HepG2 (cell line): ENCODE data around the gene DNAH8. TPM values are rescaled to one million over a fixed set of nuclear protein-coding genes. Genes with fewer than 3 reads are reported as not detected.

ENCODE experiments used
- ATAC-seq: fragments of 200-7000 bp; cut with Tn5 transposase; 3 replicates; pipeline ENCODE4 v1.9.1; 2020; ENCODE audit warnings: mild to moderate bottlenecking, moderate library complexity
- BruUV-seq: library from RNA; stranded (reverse); fragments of 400-500 nt; replicated peaks from 2 replicates; lab custom pipeline; 2021; lab: Mats Ljungman, UMichigan
- CTCF ChIA-PET: fragments of 300-600 bp; formaldehyde crosslinking; extraction: SDS; loops from one replicate; lab custom pipeline; 2021; ENCODE audit warnings: low total read pairs, inconsistent platforms, low intra/inter-chr PET ratio; lab: Yijun Ruan, JAX
- POLR2A ChIA-PET: fragments of 350-600 bp; sonication (Branson Sonifier 250); formaldehyde crosslinking; loops from one replicate; lab custom pipeline; 2020; ENCODE audit warnings: antibody characterized with exemption, inconsistent platforms; lab: Yijun Ruan, JAX
- DNase-seq: peaks from one replicate; pipeline ENCODE4 v3.0.0-alpha.2; 2015; ENCODE audit warnings: low spot score
- FAIRE-seq: peaks from 3 replicates; lab custom pipeline; 2011; peaks lifted over from hg19 to GRCh38; lab: Jason Lieb, UNC
- H2AFZ ChIP-seq: one replicate; pipeline ENCODE4 v1.6.1; 2011; ENCODE audit warnings: low read length, inconsistent platforms
- H3K27ac ChIP-seq: fragments of 300-600 bp; 3 replicates; pipeline ENCODE4 v1.8.0; 2011; ENCODE audit warnings: mixed run types, mild to moderate bottlenecking, mixed read lengths, low read length, inconsistent platforms; ENCODE audit not compliant: insufficient read depth; ENCODE audit errors: extremely low read length
- H3K27me3 ChIP-seq, 2 experiments: fragments of 200-600 bp in 1 of 2; 2 replicates in 1 of 2; 3 replicates in 1 of 2; pipeline versions ENCODE4 v1.6.0 to v1.8.0; 2011; ENCODE audit warnings: low read length in 2 of 2, mild to moderate bottlenecking in 2 of 2, moderate library complexity in 2 of 2, inconsistent platforms in 1 of 2; ENCODE audit not compliant: insufficient read depth in 2 of 2, control insufficient read depth in 1 of 2
- H3K36me3 ChIP-seq, 2 experiments: fragments of 200-600 bp in 1 of 2; replicated peaks in 1 of 2; 2 replicates in 1 of 2; 3 replicates in 1 of 2; pipeline versions ENCODE4 v1.5.1 to v1.8.0; 2011; ENCODE audit warnings: low read length in 2 of 2, inconsistent platforms in 1 of 2; ENCODE audit not compliant: insufficient read depth in 2 of 2, control insufficient read depth in 1 of 2
- H3K4me1 ChIP-seq: 2 replicates; pipeline ENCODE4 v1.5.1; 2012; ENCODE audit warnings: low read length, inconsistent platforms; ENCODE audit not compliant: insufficient read depth
- H3K4me2 ChIP-seq: 2 replicates; pipeline ENCODE4 v1.6.0; 2011; ENCODE audit warnings: low read depth, low read length, inconsistent platforms
- H3K4me3 ChIP-seq, 3 experiments: fragments of 200-600 bp in 1 of 3; sonication (generic), shearing (Covaris generic) in 1 of 3; replicated peaks in 1 of 3; 2 replicates each; pipeline ENCODE4 v1.5.1; 2011 to 2016; ENCODE audit warnings: low read length in 3 of 3, inconsistent platforms in 2 of 3, low read depth in 2 of 3, mild to moderate bottlenecking in 2 of 3, control low read depth in 1 of 3, mixed read lengths in 1 of 3; ENCODE audit not compliant: insufficient read depth in 1 of 3
- H3K79me2 ChIP-seq: one replicate; pipeline ENCODE4 v1.6.1; 2011; ENCODE audit warnings: low read length, inconsistent platforms; ENCODE audit not compliant: insufficient read depth
- H3K9ac ChIP-seq: 2 replicates; pipeline ENCODE4 v1.6.0; 2011; ENCODE audit warnings: mild to moderate bottlenecking, low read depth, low read length, inconsistent platforms; ENCODE audit not compliant: insufficient read depth
- H3K9me3 ChIP-seq: 2 replicates; pipeline ENCODE4 v1.5.1; 2012; ENCODE audit warnings: mild to moderate bottlenecking, low read length
- H4K20me1 ChIP-seq: 2 replicates; pipeline ENCODE4 v1.6.0; 2011; ENCODE audit warnings: inconsistent platforms, mild to moderate bottlenecking, low read length, moderate library complexity; ENCODE audit not compliant: insufficient read depth
- ELF3 ChIP-seq: IDR thresholded peaks from 2 replicates; pipeline ENCODE4 v1.6.1; 2016; ENCODE audit warnings: missing genetic modification reagents, missing compliant biosample characterization
- HDAC1 ChIP-seq: sonication (generic); formaldehyde crosslinking; IDR thresholded peaks from 2 replicates; pipeline ENCODE4 v1.5.1; 2020; ENCODE audit warnings: mild to moderate bottlenecking, missing genetic modification reagents
- HDAC2 ChIP-seq: sonication (generic); formaldehyde crosslinking; IDR thresholded peaks from 2 replicates; pipeline ENCODE4 v1.4.0; 2020; ENCODE audit warnings: missing genetic modification reagents
- HNF4A ChIP-seq: sonication (generic); formaldehyde crosslinking; IDR thresholded peaks from 2 replicates; pipeline ENCODE4 v1.4.0; 2020; ENCODE audit warnings: missing genetic modification reagents
- MEF2D ChIP-seq: sonication (generic); formaldehyde crosslinking; IDR thresholded peaks from 2 replicates; pipeline ENCODE4 v1.5.1; 2020; ENCODE audit warnings: mild to moderate bottlenecking, missing genetic modification reagents
- MEIS1 ChIP-seq: sonication (generic); formaldehyde crosslinking; IDR thresholded peaks from 2 replicates; pipeline ENCODE4 v1.9.0; 2021; ENCODE audit warnings: mild to moderate bottlenecking, missing genetic modification reagents, moderate library complexity, borderline replicate concordance
- PTBP1 ChIP-seq: fragments of 200-400 bp; formaldehyde crosslinking; IDR thresholded peaks from 2 replicates; pipeline ENCODE4 v1.6.1; 2018; ENCODE audit warnings: low read length, low read depth; ENCODE audit not compliant: poor library complexity, severe bottlenecking
- RFXANK ChIP-seq: IDR thresholded peaks from 2 replicates; pipeline ENCODE4 v1.6.1; 2016
- SP2 ChIP-seq: sonication (generic); formaldehyde crosslinking; IDR thresholded peaks from 2 replicates; pipeline ENCODE4 v1.5.1; 2020; ENCODE audit warnings: mild to moderate bottlenecking, missing genetic modification reagents
- ZFX ChIP-seq: sonication (generic); formaldehyde crosslinking; IDR thresholded peaks from 2 replicates; pipeline ENCODE4 v1.4.0; 2020; ENCODE audit warnings: mild to moderate bottlenecking, low read depth, missing genetic modification reagents, moderate library complexity
- ZNF263 ChIP-seq: sonication (generic); formaldehyde crosslinking; IDR thresholded peaks from 2 replicates; pipeline ENCODE4 v1.4.0; 2020; ENCODE audit warnings: missing genetic modification reagents
- ZNF724P ChIP-seq: sonication (generic); formaldehyde crosslinking; IDR thresholded peaks from 2 replicates; pipeline ENCODE4 v1.8.0; 2022; ENCODE audit warnings: missing genetic modification reagents, borderline replicate concordance
- ZNF761 ChIP-seq: sonication (generic); formaldehyde crosslinking; conservative IDR thresholded peaks from 2 replicates; pipeline ENCODE4 v1.4.0; 2020; ENCODE audit warnings: mild to moderate bottlenecking, missing genetic modification reagents
- WGBS: methylation state at CpG from one replicate; pipeline ENCODE4 v1.1.6; 2017; ENCODE audit warnings: low lambda C conversion rate; 5-methylcytosine and 5-hydroxymethylcytosine counted together
- in situ Hi-C: cut with HindIII; loops from 2 replicates; pipeline ENCODE4 v1.10.0; 2017; ENCODE audit warnings: low pct_unique_long_range_greater_than_20kb; ENCODE audit not compliant: extremely low pct_ligation_motif_present
- intact Hi-C: fragments of 100-400 bp; cut with micrococcal nuclease; formaldehyde crosslinking; loops from one replicate; pipeline ENCODE4 v1.10.0; 2022; ENCODE audit not compliant: unreplicated experiment
- polyA plus RNA-seq, 8 experiments: library from polyadenylated mRNA; depleted of rRNA in 3 of 8; stranded (reverse) in 7 of 8; unstranded in 1 of 8; fragments of >200 nt; fragmentation: Illumina TruSeq in 4 of 8; extraction: Trizol in 4 of 8; gene quantifications; 2 replicates each; pipeline versions ENCODE4 v1.2.1 to v1.2.3, GENCODE V29; 2011 to 2016; ENCODE audit warnings: low read depth in 4 of 8, missing spikeins in 1 of 8, mixed read lengths in 1 of 8; ENCODE audit not compliant: insufficient read depth in 1 of 8
- total RNA-seq, 5 experiments: library from RNA; depleted of rRNA; stranded (reverse); fragments of >200 nt; fragmentation: Illumina TruSeq; extraction: Trizol; gene quantifications; 2 replicates each; pipeline ENCODE4 v1.2.3, GENCODE V29; 2016; ENCODE audit warnings: low read depth in 1 of 5
- TF ChIP-seq, protein P1 (sequence below): IDR thresholded peaks from 2 replicates; pipeline ENCODE4 v1.6.1; 2018; ENCODE audit warnings: missing genetic modification reagents, mild to moderate bottlenecking, missing compliant biosample characterization
- TF ChIP-seq, protein P2 (sequence below): sonication (generic); formaldehyde crosslinking; IDR thresholded peaks from 2 replicates; pipeline ENCODE4 v1.9.0; 2021; ENCODE audit warnings: missing genetic modification reagents, mild to moderate bottlenecking, borderline replicate concordance
- TF ChIP-seq, protein P3 (sequence below): sonication (generic); formaldehyde crosslinking; IDR thresholded peaks from 2 replicates; pipeline ENCODE4 v1.5.0; 2020; ENCODE audit warnings: mild to moderate bottlenecking, missing genetic modification reagents, moderate library complexity

The DNAH8 gene
- total and polyA plus RNA-seq, 2 of the 13 experiments (the other 11 are each of a cell fraction or from before 2014, with no cell fraction given): not detected

DNA sequence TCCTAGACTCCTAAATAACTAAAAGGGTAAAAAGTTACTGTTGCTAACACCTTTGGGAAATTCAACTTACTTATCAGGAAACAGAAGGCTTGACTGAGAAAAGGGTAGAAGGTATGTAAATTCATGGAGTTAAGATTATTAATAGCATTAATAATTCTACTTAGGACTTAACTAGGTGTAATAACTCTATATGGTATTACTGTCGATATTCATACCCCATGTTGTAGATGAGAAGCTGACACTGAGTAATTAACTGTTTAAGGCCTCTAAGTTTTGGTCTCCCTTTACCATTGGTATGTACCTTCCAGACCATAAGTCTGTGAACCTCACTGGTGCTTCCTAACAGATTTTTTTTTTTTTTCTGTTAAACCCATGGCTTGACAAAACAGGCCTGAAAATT, 27.6 kb upstream of the DNAH8 start:
- ATAC-seq: no peak
- TF ChIP-seq, protein P1, sequence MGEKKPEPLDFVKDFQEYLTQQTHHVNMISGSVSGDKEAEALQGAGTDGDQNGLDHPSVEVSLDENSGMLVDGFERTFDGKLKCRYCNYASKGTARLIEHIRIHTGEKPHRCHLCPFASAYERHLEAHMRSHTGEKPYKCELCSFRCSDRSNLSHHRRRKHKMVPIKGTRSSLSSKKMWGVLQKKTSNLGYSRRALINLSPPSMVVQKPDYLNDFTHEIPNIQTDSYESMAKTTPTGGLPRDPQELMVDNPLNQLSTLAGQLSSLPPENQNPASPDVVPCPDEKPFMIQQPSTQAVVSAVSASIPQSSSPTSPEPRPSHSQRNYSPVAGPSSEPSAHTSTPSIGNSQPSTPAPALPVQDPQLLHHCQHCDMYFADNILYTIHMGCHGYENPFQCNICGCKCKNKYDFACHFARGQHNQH: no peak
- TF ChIP-seq ZNF761 (CRISPR knock-in tag) (no peak), MEF2D (CRISPR knock-in tag) (no peak)
- TF ChIP-seq, all 625 proteins: peak for 0
- no peaks in the 10 kb centered on the region for H3K9me3 ChIP-seq
- H3K9ac ChIP-seq: no peak overlapping the region
- no peak overlapping the region for H3K4me3 ChIP-seq
- in situ Hi-C loops (no loop called here), intact Hi-C loops (no loop called here)
- peaks cover 33% of the 10 kb centered on the region for H3K4me1 ChIP-seq
- H3K36me3 ChIP-seq: peaks cover 0 to 28% of the 10 kb centered on the region in 2 experiments
- peaks cover 30% of the 10 kb centered on the region for H3K79me2 ChIP-seq
- ChIA-PET CTCF (no interaction called here), POLR2A (no interaction called here)
- H3K27me3 ChIP-seq: no peaks in the 10 kb centered on the region
- BruUV-seq: no TSS peak
- WGBS: 91% methylated on average over 1 of the region's 1 CpG
- FAIRE-seq (no peak), DNase-seq (no peak)
- no peak overlapping the region for H2AFZ ChIP-seq
- no peak overlapping the region for H3K4me2 ChIP-seq
- peak overlapping the region; percentile 23 for H3K27ac ChIP-seq
- H4K20me1 ChIP-seq: peaks cover 30% of the 10 kb centered on the region

DNA sequence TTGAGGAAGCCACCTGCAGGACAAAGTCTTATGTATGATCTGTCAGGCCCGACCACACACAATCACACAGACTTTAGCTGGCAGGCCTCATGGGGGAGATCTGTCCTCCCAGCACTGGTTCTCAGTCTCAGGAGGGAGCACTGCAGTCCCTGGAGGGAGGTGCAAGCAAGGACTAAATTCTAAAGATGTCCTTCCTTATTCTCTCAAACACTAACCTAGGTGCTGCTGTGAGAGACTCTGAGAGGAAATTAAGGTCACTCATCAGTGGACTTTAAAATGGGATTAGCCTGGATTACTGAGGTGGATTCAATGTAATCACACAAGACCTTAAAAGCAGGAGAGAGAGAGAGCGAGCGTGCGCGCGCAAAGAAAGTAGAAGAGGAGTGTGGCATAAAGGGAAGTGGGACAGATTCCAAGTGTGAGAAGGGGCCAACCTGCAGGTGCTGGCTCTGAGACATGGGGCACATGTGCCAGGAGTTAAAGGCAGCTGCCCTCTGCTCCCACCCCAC, 26.5 kb upstream of the DNAH8 start:
- H3K4me3 ChIP-seq: no peak overlapping the region
- no peak overlapping the region for H2AFZ ChIP-seq
- H3K9ac ChIP-seq: no peak overlapping the region
- DNase-seq: peak; percentile 24
- BruUV-seq: no TSS peak
- H3K4me1 ChIP-seq: peaks cover 33% of the 10 kb centered on the region
- peaks cover 30% of the 10 kb centered on the region for H4K20me1 ChIP-seq
- H3K36me3 ChIP-seq: peaks cover 0 to 18% of the 10 kb centered on the region in 2 experiments; a peak in 4 of 5 replicates
- in situ Hi-C loops (no loop called here), intact Hi-C loops (no loop called here)
- 88% methylated on average over 6 of the region's 6 CpGs for WGBS
- ATAC-seq: peak; percentile 93
- FAIRE-seq: no peak
- H3K9me3 ChIP-seq: no peaks in the 10 kb centered on the region
- POLR2A ChIA-PET: no interaction called here
- H3K79me2 ChIP-seq: peaks cover 30% of the 10 kb centered on the region
- CTCF ChIA-PET: no interaction called here
- peak overlapping the region; percentile 7 for H3K27ac ChIP-seq
- H3K4me2 ChIP-seq: no peak overlapping the region
- no peaks in the 10 kb centered on the region for H3K27me3 ChIP-seq
- TF ChIP-seq RFXANK (CRISPR knock-in tag) (no peak), HDAC2 (no peak), HNF4A (CRISPR knock-in tag) (peak; percentile 31; the same call in 1 of the 2 replicates), MEIS1 (0 out of 2 replicates have a peak, but pooled peaks have one; percentile 23), SP2 (no peak), ZFX (CRISPR knock-in tag) (peak; percentile 38; the same call in 1 of the 2 replicates), PTBP1 (no peak), ZNF263 (peak; percentile 97), ELF3 (CRISPR knock-in tag) (no peak), ZNF724P (CRISPR knock-in tag) (no peak), HDAC1 (peak; percentile 23; the same call in 1 of the 2 replicates)
- TF ChIP-seq, protein P2, sequence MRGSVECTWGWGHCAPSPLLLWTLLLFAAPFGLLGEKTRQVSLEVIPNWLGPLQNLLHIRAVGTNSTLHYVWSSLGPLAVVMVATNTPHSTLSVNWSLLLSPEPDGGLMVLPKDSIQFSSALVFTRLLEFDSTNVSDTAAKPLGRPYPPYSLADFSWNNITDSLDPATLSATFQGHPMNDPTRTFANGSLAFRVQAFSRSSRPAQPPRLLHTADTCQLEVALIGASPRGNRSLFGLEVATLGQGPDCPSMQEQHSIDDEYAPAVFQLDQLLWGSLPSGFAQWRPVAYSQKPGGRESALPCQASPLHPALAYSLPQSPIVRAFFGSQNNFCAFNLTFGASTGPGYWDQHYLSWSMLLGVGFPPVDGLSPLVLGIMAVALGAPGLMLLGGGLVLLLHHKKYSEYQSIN: no peak
- TF ChIP-seq, protein P3, sequence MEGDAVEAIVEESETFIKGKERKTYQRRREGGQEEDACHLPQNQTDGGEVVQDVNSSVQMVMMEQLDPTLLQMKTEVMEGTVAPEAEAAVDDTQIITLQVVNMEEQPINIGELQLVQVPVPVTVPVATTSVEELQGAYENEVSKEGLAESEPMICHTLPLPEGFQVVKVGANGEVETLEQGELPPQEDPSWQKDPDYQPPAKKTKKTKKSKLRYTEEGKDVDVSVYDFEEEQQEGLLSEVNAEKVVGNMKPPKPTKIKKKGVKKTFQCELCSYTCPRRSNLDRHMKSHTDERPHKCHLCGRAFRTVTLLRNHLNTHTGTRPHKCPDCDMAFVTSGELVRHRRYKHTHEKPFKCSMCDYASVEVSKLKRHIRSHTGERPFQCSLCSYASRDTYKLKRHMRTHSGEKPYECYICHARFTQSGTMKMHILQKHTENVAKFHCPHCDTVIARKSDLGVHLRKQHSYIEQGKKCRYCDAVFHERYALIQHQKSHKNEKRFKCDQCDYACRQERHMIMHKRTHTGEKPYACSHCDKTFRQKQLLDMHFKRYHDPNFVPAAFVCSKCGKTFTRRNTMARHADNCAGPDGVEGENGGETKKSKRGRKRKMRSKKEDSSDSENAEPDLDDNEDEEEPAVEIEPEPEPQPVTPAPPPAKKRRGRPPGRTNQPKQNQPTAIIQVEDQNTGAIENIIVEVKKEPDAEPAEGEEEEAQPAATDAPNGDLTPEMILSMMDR (CRISPR knock-in tag): peak; percentile 35
